HG03108 (cell line): ENCODE results near the gene EIF4H.
"Not testable (repeated sequence)": the region's sequence is repeated elsewhere in the genome, so short reads cannot be mapped to it uniquely, and the experiment has no call there.

Experiments
- ATAC-seq: cut with Tn5 transposase; IDR thresholded peaks from one replicate; pipeline ENCODE4 v1.9.1; 2021; ENCODE audit warnings: moderate library complexity; ENCODE audit not compliant: unreplicated experiment

The EIF4H gene

DNA sequence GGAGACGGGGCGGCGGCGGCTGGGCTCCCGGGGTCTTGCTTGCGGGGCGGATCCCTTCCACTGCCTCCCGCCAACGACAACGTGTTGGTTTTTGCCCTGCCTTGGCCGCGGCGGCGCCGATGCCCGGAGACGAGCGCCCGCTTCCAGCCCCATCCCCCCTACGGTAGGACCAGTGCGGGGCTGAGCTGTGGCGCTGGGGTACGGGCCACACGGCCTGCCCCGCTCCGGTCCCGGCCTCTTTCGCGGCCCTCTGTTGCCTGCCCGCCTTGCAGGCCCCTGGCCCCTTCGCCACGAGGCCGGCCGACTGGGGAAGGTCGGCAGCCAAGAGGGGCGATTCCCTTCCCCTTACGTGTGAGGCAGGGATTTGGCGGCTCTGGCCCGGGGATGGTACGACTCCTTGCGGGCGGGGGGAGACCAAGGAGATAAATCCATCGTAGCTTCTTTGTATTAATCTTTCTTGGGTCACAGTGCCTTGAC lies 488 bp downstream of the EIF4H start:
- ATAC-seq, result peak; percentile 7

DNA sequence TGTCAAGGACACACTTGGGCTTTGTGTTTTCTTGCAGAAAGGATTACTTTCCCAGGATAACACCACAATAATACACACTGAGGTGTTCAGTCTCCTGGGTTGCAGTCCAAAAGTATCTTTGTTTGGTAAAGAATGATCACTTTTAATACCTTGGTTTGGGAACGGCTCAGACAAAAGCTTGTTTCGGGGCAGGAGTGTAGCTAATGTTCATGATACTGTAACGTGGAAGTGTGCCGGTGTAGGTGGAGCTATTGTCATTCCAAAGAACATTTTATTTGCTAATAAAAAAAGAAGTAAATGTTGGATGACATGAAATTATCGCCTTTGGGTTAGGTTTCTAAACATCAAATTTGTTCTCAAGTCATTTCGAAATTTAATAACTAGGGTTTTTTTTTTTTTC lies 1.2 kb downstream of the EIF4H start:
- no peak for ATAC-seq

DNA sequence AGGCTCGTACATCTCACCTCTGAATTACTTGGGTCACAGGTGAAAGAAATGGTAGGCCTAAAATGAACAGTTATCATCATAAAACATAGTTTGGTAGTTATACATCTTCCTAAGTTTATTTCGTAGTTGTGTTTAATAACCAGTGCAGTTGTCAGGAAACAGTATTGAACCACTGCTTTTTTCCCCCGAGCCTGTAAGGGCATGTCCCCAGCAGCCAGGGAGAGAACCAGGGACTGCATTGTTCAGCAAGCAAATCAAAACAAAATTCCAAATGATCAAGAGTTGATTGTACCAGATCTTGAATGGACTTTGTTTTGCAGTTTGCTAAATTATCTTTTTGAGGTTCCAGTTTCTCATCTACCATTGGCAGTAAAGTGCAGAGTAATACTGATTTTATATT lies 2.4 kb downstream of the EIF4H start:
- ATAC-seq, result no peak

DNA sequence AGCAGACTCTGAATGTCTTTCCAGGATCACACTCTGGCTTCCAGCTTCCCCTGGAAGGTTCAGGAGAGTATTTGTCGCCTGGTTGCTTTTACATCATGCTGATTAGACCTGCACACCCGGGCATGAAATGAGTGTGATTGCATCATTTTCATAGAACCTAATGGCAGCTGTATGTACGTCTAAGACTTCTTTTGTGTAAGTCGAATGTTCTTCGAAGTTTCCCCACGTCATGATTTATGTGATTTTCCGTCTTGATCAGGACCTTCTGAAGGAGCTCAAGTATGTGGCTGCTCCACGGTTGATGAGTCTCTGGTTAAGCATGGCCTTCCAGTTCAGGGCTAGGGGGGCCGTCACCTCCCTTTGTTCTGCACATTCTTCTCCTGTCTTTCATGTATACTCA lies 4.5 kb downstream of the EIF4H start:
- ATAC-seq, result no peak

DNA sequence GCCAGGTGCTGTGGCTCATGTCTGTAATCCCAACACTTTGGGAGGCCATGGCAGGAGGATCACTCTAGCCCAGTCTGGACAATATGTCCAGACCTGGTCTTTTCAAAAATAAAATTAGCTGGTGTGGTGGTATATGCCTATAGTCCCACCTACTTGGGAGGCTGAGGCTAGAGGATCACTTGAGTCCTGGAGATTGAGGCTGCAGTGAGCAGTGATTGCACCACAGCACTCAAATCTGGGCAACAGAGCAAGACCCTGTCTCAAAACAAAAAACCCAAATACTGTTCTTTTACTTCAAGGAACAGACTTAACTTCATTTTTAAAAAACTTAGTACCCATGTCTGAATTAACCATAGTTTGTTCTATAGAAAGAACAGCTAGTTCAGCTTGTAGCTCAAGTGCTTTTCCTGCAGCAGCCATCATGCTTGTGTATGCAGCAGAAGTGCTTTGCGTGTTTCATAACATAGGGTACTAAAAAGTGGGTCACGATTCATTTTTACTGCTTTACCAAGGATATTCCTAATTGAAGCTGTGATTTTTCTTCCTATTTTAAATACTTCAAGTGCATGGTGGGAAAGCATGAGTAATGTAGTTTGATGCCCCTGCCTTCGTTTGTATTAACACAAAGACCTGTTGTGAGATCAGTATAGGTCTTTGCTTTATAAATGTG lies 5.9 kb downstream of the EIF4H start:
- ATAC-seq, result no peak

DNA sequence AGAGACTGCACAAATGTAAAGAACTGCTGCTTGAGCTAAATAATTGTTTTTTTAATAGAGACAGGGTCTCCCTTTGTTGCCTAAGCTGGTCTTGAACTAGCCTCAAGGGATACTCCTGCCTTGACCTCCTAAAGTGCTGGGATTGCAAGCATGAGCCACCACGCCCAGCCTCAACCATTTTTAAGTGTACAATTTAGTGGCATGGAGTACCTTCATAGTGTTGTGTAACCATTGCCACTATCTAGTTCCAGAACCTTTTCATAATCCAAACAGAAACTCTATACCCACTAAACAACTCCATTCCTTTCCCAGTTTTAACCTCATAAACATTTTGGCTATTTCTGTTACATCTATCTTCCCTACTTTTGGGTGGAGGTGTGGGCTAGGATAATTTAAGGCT lies 6.7 kb downstream of the EIF4H start:
- ATAC-seq, result no peak

DNA sequence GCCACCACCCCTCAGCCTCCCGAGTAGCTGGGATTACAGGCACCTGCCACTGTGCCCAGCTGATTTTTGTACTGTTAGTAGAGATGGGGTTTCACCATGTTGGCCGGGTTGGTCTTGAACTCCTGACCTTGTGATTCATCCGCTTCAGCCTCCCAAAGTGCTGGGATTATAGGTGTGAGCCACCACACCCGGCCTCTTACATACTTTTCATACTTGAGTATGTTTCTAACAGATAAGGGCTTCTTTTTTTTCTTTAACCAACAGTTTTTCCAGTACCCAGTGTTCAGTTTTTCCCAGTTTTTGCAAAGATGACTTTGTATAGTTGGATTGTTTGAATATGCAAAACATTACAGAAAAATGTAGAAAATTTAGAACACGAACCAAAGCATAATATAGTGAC lies 7.7 kb downstream of the EIF4H start:
- no peak for ATAC-seq

DNA sequence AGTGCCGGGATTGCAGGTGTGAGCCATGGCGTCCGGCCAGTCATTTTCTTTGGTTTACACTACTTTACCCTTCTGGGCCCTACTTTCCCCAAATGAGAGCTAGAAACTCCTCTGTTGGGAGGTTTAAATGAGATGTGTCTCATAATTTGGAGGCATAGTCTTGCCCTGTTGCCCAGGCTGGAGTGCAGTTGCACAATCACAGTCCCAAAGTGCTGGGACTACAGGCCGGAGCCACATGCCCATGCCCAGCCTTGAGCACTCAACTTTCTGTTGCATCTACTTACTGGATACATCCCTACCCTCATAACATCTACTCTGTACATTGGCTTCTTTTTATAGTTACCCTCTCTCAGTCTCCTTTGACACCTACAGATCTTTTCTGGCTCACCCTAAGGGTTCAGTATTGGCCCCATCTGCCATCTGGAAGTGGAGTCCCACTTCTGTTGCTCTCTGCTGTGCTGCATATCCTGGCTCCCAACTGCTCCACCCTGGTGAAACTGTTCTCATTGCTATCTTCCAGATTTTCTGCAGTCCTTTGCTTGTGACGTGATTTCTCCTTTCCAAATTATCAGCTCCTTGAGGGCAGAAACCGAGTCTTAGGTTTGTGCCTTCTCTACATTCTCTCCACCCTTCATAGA lies 8.4 kb downstream of the EIF4H start:
- ATAC-seq, result no peak

DNA sequence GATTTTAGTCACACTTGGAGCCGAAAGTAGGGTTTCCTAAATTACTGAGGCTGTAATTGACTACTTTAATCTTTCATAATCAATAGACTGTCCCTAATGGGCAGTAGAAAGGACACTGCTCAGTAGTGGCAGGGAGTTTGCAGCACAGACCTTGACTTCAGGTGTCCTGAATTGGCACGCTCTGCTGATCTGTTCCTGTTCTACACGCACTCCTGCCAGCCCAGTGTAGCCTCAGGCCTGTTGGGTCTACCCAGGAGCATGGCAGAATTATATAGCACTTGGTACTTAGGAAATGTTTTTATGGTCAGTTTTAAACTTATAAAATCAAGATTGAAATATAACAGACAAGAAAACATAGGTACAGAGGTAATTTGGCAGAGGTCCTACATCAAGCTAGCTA lies 9.0 kb downstream of the EIF4H start:
- no peak for ATAC-seq

DNA sequence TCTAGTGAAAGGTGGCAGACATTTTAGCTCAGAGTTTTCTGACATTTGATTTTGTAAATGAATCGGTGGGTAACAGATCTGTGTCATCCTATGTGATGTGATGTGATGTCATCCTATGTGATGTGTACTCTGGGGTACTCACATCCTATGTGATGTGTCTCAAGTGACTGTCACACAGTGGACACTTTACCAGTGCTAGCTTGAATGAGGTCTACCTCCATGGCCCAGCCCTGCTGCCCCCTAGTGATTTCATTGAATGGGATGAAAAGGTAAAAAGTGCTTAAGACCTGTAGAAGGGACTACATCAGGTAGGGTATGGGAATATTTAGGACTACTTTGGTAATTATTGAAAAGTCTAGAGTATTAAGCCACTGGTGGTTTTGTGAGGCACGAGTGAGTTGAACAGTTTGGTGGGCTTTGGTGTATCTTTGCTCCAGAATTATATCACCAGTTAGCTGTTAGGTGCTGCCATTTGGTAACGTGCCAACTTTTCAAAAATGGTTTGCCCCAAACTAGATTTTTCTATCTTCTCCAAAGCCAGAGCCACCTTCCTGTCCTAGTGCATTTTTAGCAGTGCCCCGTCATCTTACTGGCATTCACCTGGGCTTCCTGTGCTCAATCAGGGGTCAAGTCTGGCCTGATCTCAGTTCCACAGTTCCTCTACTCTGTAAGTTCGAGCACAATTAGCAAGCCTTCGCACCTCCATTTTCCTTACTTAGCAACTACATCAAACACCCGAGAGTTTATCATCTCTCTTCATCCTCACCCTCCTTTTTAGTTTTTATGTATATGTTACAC lies 9.7 kb downstream of the EIF4H start:
- ATAC-seq, result no peak

DNA sequence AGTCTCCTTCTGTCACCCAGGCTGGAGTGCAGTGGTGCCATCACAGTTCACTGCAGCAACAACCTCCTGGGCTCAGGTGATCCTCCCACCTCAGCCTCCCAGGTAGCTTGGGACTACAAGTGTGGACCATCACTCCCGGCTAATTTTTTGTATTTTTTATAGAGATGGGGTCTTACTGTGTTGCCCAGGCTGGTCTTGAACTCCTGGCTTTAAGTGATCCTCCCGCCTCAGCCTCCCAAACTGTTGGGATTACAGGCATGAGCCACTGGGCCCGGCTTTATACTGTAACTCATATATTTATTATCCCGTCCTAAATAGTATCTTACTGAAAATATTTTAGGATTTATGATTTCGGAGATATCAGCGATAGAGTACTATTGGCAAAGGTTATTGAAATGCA lies 10.9 kb downstream of the EIF4H start:
- ATAC-seq, result no peak

DNA sequence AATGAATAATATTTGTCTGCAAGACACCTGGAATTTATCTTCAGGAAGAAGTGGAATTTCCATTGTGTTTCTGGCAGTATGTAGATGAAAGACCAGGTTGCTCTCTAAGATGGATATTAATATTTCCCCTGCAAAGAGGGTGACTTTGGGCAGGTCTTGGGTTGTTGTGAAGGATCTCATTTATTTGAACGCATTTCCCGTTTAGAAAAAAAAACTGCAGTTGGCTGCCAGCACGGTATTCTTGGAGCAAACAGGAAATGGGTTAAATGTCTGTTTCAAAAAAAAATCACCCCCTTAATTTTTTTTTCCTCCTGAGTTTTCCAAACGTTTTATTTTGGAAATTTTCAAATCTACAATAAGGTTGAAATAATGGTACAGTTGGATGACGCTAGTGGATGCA lies 11.5 kb downstream of the EIF4H start:
- no peak for ATAC-seq

DNA sequence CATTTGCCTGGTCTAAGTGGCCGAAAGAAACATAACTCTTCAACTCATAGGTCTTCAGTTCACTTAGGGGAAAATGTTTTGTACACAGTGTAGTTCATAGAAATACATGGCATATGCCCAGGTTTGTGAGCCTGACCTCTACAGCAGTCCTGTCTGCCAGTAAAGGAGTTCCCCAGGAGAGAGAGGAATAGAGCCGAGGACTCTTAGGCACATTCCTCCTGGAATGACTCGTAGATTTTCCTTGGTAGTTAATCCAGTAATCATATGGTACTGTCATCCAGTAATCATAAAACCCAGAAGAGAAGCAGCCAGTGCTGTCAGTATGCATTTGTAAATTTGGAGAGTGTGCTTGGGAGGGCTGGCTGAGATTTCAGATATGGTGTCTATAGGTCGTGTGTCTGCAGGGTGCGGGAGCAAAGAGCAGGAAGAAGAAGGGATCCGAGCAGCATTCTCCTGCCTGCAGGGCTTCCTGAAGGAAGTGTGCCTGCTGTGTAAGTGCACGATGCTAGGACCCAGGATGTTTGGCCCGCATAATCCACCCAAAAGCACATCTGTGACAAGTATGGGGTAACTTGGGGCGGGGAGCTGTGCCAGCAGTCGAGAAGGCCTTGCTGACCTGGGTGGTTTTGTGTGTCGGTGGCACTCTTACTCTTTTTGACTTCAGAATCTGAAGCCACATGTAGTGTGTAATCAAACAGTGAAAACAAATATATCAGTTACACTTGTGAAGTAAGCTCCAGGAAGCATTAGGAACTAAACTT lies 13.9 kb downstream of the EIF4H start:
- no peak for ATAC-seq

DNA sequence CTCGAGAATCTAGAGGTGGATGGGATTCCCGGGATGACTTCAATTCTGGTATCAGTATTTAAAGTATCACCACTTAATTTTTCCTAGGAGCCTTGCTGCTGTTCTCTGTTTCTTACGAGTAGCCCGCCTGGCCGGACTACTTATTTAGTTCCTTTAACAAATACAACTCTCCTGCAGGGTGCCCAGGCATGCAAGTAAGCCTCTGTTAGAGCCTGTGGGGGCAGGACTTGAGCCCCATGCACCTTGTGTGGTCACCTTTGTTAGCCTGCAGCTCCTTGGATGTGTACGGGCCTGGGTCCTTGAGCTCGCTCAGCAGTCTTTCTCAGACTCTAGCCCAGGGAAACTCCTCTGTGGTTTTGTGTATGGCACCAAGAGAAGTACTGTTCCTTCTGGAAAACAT lies 16.1 kb downstream of the EIF4H start:
- ATAC-seq, result no peak

DNA sequence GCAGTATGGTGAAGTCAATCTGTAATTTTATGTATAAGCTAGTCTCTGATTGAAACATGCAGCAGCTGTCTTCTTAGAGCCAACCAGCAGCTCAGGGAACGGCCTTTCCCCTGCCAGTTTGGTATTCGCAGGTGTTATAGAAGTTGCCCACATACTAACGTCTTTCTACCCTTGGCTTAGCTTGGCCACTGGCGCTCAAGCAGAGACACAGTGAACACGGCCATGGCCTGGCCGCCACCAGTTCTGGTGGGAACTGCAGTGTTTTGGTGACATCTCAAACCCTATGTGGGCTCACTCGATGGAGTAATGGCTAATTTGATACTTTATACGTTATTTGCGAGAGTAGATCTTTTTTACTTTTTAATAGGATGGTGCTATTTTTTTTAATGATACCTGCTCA lies 17.1 kb downstream of the EIF4H start:
- no peak for ATAC-seq

DNA sequence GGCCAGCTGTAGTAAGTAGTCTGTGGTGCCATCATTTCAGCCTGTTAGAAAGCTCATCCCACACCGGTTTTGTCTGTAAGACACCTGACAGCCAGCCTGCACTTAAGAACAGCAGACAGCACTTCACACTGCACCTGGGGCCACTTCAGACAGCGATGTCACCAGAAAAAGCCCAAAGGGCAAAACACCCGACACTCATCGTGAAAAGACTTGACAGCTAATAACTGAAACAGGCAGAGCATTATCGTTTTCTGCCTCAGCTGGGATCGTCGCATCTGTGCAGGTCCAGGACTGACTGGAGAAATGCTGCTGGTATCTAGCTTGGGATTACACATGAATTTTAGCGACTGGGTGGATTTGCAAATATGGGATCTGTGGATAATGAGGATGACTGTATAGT lies 18.9 kb downstream of the EIF4H start:
- ATAC-seq, result no peak

DNA sequence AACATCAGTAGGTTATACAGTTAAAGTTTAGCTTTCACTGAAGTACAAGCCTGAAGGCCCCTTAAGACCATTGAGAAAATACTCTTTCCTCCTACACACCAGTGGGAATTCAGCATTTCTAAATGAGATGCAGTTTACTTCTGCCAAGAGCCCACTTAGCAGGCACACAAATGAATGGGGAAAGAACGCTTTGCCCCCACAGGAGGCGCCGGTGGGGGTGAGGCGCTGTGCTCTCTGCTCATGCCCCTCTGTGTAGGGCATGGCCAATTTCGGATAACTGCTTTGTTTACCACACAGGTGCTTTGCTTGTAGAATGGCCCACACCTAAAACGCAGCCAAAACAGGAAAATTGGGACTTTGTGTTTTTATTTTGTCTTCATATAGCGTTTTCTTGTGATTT lies 19.8 kb downstream of the EIF4H start:
- ATAC-seq, result no peak

DNA sequence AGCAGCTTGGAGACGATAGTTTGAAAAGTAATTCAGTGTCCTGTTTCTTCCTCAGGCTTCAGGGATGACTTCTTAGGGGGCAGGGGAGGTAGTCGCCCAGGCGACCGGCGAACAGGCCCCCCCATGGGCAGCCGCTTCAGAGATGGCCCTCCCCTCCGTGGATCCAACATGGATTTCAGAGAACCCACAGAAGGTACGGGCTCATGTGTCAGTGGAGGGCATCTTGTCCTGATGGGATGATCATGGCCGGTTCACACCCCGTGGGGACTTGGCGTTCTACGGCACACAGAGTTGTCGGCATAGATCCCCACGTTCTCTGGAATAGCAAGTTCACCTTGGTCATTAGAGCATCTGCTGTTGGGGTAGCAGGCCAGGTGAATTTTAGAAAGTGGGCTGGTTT lies 20.5 kb downstream of the EIF4H start:
- no peak for ATAC-seq

DNA sequence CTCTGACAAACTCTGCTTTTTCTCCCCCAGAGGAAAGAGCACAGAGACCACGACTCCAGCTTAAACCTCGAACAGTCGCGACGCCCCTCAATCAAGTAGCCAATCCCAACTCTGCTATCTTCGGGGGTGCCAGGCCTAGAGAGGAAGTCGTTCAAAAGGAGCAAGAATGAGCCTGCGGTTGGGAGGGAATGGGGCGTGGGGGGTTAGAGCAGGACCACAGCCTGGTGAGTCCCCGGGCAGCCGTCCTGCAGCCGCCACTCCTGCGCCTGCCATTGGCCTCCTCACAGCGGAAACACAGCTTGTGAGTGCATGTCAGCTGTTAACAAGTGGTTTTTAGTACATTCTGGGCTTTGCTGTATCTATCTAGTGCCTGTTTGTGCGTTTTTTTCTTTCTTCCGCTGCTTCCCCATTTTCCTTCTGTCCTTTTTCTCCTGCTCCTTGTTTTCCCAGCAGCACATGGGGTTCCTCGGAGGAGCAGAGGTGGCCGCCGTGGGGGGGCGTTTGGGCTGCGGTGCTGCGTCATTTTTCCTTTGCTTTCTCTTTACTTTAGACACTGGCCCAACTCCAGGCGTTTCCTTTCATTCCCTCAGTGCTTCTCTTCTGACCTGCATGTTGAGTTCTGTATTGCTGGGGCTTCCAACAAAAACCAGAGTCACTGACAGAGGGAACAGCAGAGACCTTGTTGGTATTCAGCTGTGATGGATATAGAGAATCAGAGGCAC lies 21.1 kb downstream of the EIF4H start:
- ATAC-seq, result not testable (repeated sequence)

DNA sequence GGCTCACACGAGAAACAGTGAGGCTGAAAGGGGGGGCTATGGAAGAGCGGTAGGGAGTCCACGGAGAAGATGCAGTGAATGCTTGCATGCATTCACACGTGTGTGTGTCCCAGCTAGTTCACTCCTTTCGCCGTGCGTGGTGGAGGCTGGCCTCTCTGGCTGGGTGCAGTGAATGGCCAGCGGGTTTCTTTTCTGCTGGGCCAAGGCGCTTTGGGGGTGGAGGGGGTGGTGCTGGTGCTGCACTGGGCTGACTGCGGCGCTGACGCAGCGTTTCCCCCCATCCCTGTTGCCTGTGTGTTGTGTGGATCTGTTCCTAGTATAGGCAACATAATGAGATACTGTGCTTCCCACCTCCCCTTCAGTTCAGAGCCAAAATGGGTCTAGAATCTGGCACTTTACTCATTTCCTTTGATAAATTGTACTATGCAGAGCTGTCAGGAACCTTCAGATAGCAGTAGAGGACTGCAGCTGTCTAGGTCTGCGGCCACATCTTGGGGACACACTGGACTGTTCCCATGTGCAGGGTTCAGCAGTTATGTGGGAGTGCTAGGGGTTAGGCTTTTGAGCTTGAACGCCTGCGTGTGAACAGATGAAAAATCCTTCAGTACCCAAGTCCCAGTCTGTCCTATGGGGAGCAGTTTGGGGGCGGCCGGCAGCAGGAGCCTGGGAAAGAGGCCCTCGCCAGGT lies 22.0 kb downstream of the EIF4H start:
- ATAC-seq, result not testable (repeated sequence)
